Activated CD8-positive, alpha-beta memory T cell treated with anti-CD3 and anti-CD28 coated beads for 36 hours (primary cell): Measurements from ENCODE around the gene FEZF1. TPM values are rescaled to one million over a fixed set of nuclear protein-coding genes. Genes with fewer than 3 reads are reported as not detected.
"Not testable (repeated sequence)": the region's sequence is repeated elsewhere in the genome, so short reads cannot be mapped to it uniquely, and the experiment has no call there.

ENCODE experiments used
- CTCF ChIA-PET: fragments of 350-600 bp; sonication (Branson Sonifier 250); formaldehyde crosslinking; loops from one replicate; lab custom pipeline; 2021; ENCODE audit warnings: antibody characterized with exemption; lab: Charles Lee
- POLR2A ChIA-PET: fragments of 350-600 bp; sonication (Branson Sonifier 250); formaldehyde crosslinking; loops from one replicate; lab custom pipeline; 2021; ENCODE audit warnings: antibody characterized with exemption; lab: Charles Lee
- total RNA-seq, 2 experiments: library from RNA; stranded (reverse); gene quantifications; one replicate each; pipeline ENCODE4 v1.2.3, GENCODE V29; 2021

Gene FEZF1
- total RNA-seq, 2 experiments from 2014 or later: not detected

DNA sequence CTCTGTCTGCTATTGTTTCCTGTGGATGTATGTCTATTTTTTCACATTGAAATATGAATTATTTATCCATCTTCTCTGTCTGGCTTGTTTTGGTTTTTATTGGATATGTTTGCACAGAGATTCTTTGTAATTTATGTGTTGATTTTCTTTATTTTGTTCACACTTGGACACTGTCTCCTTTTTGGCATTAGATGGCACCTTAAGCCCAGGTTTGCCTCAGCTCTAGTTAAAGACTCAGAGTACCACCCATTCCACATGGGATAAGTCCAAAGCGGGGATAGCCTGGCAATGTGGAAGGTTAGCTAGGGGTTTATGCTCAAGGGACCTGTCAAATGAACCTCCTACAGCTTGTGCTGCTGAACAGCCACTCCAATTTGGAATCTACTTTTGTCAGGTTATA lies 14.1 kb downstream of the FEZF1 start:
- ChIA-PET CTCF (no interaction called here), POLR2A (no interaction called here)

DNA sequence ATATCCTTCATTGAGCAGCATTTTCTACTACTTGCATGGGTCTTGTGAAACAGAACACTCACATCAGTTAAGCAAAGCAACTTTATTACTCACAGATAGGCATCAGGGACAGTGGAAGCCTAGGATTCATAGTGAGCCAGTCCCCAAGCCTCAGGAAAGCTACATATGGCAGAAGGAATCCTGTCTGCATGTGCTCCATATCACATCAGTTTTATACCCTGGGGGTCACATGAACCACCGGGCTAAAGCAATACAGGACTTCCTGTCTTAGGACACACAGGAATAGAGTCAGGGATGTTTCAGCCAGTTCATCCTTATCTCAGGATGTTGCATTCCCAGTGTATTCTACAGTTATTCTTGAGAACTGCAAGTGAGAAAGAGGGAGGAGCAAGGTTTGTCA lies 15.1 kb downstream of the FEZF1 start:
- CTCF ChIA-PET: no interaction called here
- POLR2A ChIA-PET: no interaction called here

DNA sequence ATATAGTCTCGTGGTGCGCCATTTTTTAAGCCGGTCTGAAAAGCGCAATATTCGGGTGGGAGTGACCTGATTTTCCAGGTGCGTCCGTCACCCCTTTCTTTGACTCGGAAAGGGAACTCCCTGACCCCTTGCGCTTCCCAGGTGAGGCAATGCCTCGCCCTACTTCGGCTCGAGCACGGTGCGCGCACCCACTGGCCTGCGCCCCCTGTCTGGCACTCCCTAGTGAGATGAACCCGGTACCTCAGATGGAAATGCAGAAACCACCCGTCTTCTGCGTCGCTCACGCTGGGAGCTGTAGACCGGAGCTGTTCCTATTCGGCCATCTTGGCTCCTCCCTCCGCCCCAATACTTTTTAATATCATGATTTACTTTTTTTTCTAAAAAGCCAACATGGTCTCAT lies 19.9 kb downstream of the FEZF1 start:
- POLR2A ChIA-PET, CTCF ChIA-PET: not testable (repeated sequence)

DNA sequence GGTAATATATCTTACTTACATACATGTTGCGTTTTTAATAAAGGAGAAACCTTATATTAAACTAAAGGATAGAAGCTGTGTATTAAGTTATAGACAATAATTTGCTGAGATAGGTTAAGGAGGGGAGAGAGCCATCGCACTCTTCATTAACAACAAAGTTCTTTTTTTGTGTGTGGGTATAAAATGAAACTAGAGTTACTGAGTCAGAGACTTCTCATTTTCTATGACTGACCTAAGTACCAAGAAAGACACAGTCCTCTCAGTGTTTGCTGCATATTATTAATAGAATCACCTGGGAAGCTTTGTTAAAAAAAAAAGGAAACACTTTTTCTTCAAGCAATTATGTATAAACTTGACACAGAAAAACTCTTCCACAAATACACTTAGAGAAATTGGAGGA lies 31.4 kb downstream of the FEZF1 start:
- POLR2A ChIA-PET: no interaction called here
- CTCF ChIA-PET: no interaction called here

DNA sequence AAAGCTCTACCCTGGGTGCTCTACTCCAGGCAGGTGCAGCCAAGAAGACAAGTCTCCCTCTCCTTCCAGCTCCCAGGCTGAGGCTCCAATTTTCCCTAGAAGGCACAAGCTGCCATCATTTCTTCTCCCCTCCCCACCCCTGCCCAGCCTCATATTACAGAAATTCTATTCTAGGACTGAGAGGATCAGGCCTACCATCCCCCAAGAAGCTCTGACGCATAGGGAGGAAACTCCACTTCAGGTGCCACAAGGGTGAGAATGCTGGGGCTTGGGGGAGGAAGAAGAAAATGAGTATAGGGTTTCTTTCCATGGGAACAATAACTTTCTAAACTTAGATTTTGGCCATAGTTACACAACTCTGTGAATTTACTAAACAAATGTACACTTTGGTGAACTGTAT lies 35.3 kb downstream of the FEZF1 start:
- ChIA-PET CTCF (no interaction called here), POLR2A (no interaction called here)

DNA sequence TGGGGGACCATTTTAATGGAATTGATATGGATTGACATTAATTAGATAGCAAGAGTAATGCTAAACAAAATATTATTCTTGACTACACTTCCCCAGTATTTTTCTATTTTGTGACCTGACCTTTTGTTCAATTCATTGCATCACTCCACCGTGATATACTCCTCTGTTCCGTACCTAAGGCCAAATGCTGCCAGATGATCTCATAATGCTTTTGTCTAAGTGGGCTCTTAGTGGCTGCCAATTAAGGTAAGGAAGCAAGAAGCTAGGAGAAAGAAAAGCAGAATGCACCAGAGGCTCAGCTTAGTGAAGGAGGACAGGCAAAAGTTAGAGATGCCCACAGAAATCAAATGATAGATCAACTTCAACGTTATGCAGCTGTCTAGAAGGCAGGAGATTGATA lies 36.4 kb downstream of the FEZF1 start:
- ChIA-PET POLR2A (interaction anchor here (0.7 kb wide), 1 partner anchor 9 kb away, joined by 3 read pairs; no protein-coding TSS in a partner anchor), CTCF (no interaction called here)

DNA sequence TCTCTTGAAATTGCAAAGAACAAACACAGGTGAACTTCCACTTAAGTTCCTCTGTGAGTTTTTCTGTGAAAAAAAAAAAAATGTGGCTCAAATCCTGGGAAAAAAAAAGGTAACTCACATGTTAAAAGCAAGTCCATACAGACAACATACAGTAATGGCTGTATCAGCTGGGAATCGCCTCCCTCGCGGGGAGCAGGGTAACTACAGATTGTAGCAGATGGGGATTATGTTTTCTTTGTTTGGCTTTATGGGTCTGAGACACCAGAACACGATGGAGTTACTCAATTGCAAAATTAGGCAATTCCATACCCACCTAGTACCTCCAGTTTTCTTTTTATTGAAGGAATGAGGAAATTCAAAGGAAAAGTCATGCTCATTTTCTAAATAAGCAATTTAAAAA lies 42.3 kb downstream of the FEZF1 start:
- POLR2A ChIA-PET: no interaction called here
- CTCF ChIA-PET: no interaction called here

DNA sequence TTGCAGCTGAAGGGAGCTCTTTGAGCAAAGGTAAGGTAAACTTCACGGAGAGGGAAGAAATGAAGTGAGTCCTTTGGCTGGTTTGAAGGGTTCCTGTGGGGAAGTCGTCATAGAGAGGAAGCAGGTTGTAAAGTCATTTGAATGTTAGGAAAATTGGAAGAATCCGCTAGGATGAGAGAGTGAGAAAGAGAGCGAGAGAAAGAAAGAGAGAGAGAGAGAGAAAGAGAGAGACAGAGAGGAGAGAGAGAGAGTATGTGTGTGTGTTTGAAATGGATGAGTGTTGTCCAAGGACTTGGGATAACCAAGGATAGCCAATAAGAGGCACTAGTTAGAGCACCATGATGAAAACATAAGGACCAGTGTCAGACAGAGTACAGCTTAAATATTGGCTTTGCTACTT lies 43.1 kb downstream of the FEZF1 start:
- ChIA-PET POLR2A (no interaction called here), CTCF (no interaction called here)

DNA sequence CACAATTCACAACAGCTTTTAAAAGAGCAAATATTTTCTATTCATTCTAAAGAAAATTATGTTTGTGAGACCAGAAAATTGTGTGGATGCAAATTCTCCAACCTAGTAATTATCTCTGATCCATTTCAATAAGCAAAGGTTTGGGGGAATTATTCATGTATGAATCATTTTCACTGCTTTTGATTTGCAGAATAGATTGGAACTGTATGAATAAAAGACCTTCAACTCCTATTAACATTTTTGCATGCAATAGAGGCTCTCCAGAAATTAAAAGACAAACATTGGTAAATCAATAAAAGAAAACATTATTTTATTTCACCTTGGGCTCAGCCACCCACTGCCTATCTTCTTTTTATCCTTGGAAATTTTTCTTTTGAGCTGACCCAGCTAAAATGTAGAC lies 43.5 kb downstream of the FEZF1 start:
- CTCF ChIA-PET: no interaction called here
- POLR2A ChIA-PET: no interaction called here

DNA sequence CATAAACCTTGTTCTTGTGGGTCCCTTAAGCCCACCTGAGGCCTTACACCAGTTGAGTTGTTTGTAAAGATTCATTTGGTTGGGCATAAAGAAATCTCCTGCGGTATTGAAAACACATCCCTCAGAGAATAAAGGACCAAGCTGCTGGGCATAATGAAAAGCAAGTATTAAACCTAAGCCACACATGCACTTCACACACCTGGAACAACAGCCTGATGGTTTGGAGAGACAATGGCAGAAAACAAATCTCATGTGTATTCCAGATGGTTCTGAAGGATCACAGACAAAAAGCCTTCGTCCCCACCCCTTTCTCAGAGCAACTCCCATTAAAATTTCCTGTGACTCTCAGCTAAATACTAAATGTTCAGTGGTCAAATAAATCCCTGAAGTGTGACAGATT lies 44.2 kb downstream of the FEZF1 start:
- CTCF ChIA-PET: no interaction called here
- POLR2A ChIA-PET: no interaction called here

DNA sequence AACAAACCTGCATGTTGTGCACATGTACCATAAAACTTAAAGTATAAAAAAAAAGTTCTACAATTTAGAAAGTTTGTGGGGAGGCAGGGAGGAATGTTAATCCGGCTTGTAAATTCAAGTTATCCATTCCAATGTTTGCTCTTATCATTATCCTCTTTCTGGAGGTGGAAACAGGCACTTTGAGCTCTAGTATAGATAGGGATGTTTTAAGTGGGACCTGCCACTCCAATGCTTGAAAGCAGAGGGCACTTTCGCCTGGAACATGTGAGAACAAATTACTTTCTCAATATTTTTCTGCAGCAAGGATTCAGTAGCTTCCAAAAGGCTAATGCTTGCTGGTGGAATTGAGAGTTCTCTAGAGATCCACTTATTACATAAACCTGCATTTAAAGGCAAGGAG lies 45.6 kb downstream of the FEZF1 start:
- ChIA-PET CTCF (no interaction called here), POLR2A (no interaction called here)

DNA sequence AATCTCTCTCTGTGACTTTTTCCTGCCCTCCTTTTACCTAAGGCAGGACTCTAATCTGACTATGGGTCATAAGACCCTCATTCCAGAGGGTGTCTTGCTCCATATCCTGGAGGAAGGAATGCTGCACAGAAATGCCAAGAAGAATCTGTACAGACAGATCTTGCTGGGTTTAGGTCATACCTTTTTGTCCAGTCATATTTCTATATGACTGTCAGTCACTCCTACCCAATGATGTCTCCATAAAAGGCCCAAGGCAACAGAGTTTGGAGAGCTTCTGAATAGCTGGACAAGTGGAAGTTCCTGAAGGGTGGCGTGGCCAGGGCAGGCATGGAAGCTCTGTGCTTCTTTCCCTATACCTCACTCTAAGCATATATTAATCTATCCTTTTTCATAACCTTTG lies 47.5 kb downstream of the FEZF1 start:
- ChIA-PET CTCF (no interaction called here), POLR2A (no interaction called here)

DNA sequence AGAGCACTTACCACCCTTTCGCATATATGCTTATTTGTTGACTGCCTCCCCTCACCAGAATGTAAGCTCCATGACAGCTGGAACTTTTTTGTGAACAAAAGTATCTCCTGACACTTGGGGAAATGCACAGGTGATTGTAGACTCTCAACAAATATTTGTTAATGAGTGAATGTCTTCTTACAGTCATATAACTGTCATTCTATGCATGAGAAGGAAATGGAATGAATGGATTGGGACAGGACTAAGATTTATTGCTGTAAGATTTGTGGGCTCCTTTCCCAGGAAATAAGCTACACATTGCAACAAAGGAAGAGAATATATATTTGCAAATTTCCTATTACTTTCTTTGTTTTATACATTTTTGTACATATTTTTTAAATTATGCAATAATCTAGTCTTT lies 48.5 kb downstream of the FEZF1 start:
- CTCF ChIA-PET: no interaction called here
- POLR2A ChIA-PET: no interaction called here

DNA sequence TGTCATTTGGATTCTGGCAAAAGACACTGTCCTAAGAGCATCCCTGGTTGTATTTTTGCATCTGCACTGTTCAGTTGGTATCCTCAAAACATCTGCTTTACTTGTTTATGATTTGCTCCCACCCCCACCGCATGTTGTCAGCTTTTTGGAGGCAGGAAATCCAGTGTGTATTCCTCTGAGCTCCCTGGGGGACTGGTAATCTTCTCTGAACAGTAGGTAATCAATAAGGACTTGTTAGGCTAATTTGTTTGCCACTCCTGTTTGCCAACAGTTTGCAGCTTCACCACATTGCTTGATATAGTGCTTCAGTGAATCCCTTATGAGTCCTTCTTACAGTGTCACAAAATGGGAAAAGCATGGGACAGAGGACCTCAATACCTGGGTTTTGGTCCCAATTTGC lies 49.1 kb downstream of the FEZF1 start:
- POLR2A ChIA-PET: no interaction called here
- CTCF ChIA-PET: no interaction called here

Other genes starting within 250 kb of the FEZF1 start
- gene AASS, start 160.5 kb downstream of the FEZF1 start, total RNA-seq: 1 to 10 TPM; 1.4 TPM